ENCODE measurements around the gene ATXN7L1.
"Not testable (repeated sequence)": the region's sequence is repeated elsewhere in the genome, so short reads cannot be mapped to it uniquely, and the experiment has no call there.

ATXN7L1 gene

GRCh38 chr7:105894131-105894530 lies 17.7 kb upstream of the ATXN7L1 start:
- ChIA-PET CTCF (no interaction called here), POLR2A (ENCODE audit: low non-redundant PET) (no interaction called here)
- no peak for TF ChIP-seq CTCF (conservative IDR thresholded peaks at IDR 0.05; ENCODE audit: low read depth)
- no peak overlapping the region for H3K27ac ChIP-seq
- no peak for DNase-seq (ENCODE audit: low spot score)

GRCh38 chr7:105892387-105892786 lies 16.0 kb upstream of the ATXN7L1 start:
- no peak for DNase-seq (ENCODE audit: low spot score)
- CTCF ChIA-PET = interaction anchor here (0.6 to 0.7 kb wide), 2 partner anchors 10 to 15 kb away, joined by 3 read pairs; no protein-coding TSS in a partner anchor
- no peak overlapping the region for H3K27ac ChIP-seq
- TF ChIP-seq CTCF (conservative IDR thresholded peaks at IDR 0.05; ENCODE audit: low read depth) = no peak
- POLR2A ChIA-PET (ENCODE audit: low non-redundant PET) = no interaction called here

GRCh38 chr7:105890290-105890997 lies 14.0 kb upstream of the ATXN7L1 start:
- TF ChIP-seq CTCF (conservative IDR thresholded peaks at IDR 0.05; ENCODE audit: low read depth) = no peak
- DNase-seq (ENCODE audit: low spot score) = peak; percentile 32
- POLR2A ChIA-PET (ENCODE audit: low non-redundant PET) = no interaction called here
- CTCF ChIA-PET = no interaction called here
- H3K27ac ChIP-seq = no peak overlapping the region

- CTCF ChIA-PET = no interaction called here
Measured at GRCh38 chr7:105887569-105888189, 11.3 kb upstream of the ATXN7L1 start.

GRCh38 chr7:105886776-105887175 lies 10.4 kb upstream of the ATXN7L1 start:
- H3K27ac ChIP-seq = no peak overlapping the region
- ChIA-PET CTCF (interaction anchor here (0.6 to 1.0 kb wide), 2 partner anchors 156 to 880 kb away, joined by 4 read pairs; no protein-coding TSS in a partner anchor), POLR2A (ENCODE audit: low non-redundant PET) (no interaction called here)
- no peak for DNase-seq (ENCODE audit: low spot score)
- no peak for TF ChIP-seq CTCF (conservative IDR thresholded peaks at IDR 0.05; ENCODE audit: low read depth)

More at GRCh38 chr7:105887569-105888189, 11.3 kb upstream of the ATXN7L1 start:
- DNase-seq (ENCODE audit: low spot score) = no peak
- no peak for TF ChIP-seq CTCF (conservative IDR thresholded peaks at IDR 0.05; ENCODE audit: low read depth)
- POLR2A ChIA-PET (ENCODE audit: low non-redundant PET) = no interaction called here
- no peak overlapping the region for H3K27ac ChIP-seq

GRCh38 chr7:105885387-105886111 lies 9.2 kb upstream of the ATXN7L1 start:
- H3K27ac ChIP-seq = no peak overlapping the region
- no peak for DNase-seq (ENCODE audit: low spot score)
- TF ChIP-seq CTCF (conservative IDR thresholded peaks at IDR 0.05; ENCODE audit: low read depth) = no peak
- ChIA-PET CTCF (interaction anchor here (0.6 kb wide), 2 partner anchors 65 to 600 kb away, joined by 3 to 6 read pairs; no protein-coding TSS in a partner anchor), POLR2A (ENCODE audit: low non-redundant PET) (no interaction called here)

GRCh38 chr7:105883179-105883578 lies 6.8 kb upstream of the ATXN7L1 start:
- H3K27ac ChIP-seq; CTCF ChIA-PET; DNase-seq (ENCODE audit: low spot score): not testable (repeated sequence)
- POLR2A ChIA-PET (ENCODE audit: low non-redundant PET) = interaction anchor here (0.6 kb wide), 1 partner anchor 444 kb away, joined by 3 read pairs; no protein-coding TSS in a partner anchor

Data from RWPE1 (cell line).